ENCODE measurements around the gene KSR2. TPM values are rescaled to one million over a fixed set of nuclear protein-coding genes. Genes with fewer than 3 reads are reported as not detected.

Gene KSR2
- total and polyA plus RNA-seq, 2 of the 4 experiments (the other 2 are of a cell fraction) = not detected

DNA sequence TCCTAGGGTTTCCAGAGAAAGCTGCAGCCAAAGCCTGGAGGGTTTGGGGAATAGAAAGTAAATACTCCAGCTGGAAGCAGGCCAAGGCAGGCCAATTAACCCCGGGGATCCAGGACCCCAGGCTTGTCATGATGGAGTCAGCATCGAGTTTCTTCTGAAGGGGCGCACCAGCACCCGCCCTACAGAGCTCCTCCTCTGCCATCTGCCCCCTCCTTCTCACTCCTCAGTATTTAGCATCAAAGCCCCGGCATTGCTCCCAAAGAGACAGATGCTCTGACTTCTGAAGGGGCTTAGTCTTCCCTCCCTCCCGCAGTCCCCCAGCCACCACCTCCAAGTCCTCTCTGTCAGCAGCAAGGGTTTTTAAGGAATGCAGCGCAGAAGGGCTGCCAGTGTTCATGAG lies 322.3 kb downstream of the KSR2 start:
- Histone ChIP-seq H3K27ac (ENCODE audit: insufficient read depth, low read length) (no peak overlapping the region), H3K4me1 (ENCODE audit: control insufficient read depth, insufficient read depth, low read length) (no peaks in the 10 kb centered on the region), H3K14ac (replicated peaks; ENCODE audit: low read depth, low read length) (no peak overlapping the region), H2AK5ac (ENCODE audit: low read depth, low read length) (no peak overlapping the region), H4K5ac (ENCODE audit: low read depth, low read length) (no peak overlapping the region), H4K8ac (ENCODE audit: low read depth in 2 of 2, low read length in 2 of 2) (no peak overlapping the region), H2AFZ (replicated peaks; ENCODE audit: low read length, poor library complexity) (no peak overlapping the region), H4K20me1 (ENCODE audit: insufficient read depth, low read length) (no peaks in the 10 kb centered on the region), H4K91ac (ENCODE audit: insufficient read depth, low read depth, low read length) (no peak overlapping the region), H3K9me1 (ENCODE audit: insufficient read depth, low read length) (no peaks in the 10 kb centered on the region), H3K4me2 (ENCODE audit: low read depth, low read length) (no peak overlapping the region), H2BK20ac (ENCODE audit: low read depth, low read length) (no peak overlapping the region), H2BK5ac (ENCODE audit: low read depth, low read length, poor library complexity, severe bottlenecking) (no peak overlapping the region), H2BK120ac (ENCODE audit: low read depth, low read length) (no peak overlapping the region), H3K9me3 (ENCODE audit: control insufficient read depth, insufficient read depth, low read length) (peaks cover 8% of the 10 kb centered on the region), H2BK15ac (ENCODE audit: low read depth, low read length) (no peak overlapping the region), H3K23ac (ENCODE audit: low read depth, low read length) (no peak overlapping the region), H3K79me1 (ENCODE audit: low read depth in 1 of 2, low read length in 2 of 2) (no peaks in the 10 kb centered on the region), H3K9ac (ENCODE audit: low read depth, low read length) (no peak overlapping the region), H3K4ac (ENCODE audit: low read depth, low read length) (no peak overlapping the region), H3K18ac (ENCODE audit: low read depth, low read length) (no peak overlapping the region), H2AK9ac (replicated peaks; ENCODE audit: low read depth, low read length, poor library complexity) (no peak overlapping the region), H3K36me3 (ENCODE audit: control insufficient read depth, insufficient read depth, low read length) (no peaks in the 10 kb centered on the region), H3K56ac (ENCODE audit: extremely low read depth, insufficient read depth, low read length) (no peak overlapping the region), H3K4me3 (ENCODE audit: insufficient read depth, low read depth, low read length) (no peak overlapping the region), H3K27me3 (ENCODE audit: control insufficient read depth, insufficient read depth, low read length) (no peaks in the 10 kb centered on the region)
- ATAC-seq (ENCODE audit: low read depth) (no peak), DNase-seq (no peak)
- CTCF ChIA-PET = no interaction called here
- BruUV-seq (replicated peaks) = no TSS peak
- in situ Hi-C loops (cut with MboI; ENCODE audit: low sequenced_read_pairs) = no loop called here
- WGBS, 2 experiments (ENCODE audit: extremely low coverage in 2 of 2, insufficient read length in 1 of 2) = no CpG with 5 or more reads among the region's 7 CpGs
- TF ChIP-seq CHD1 (IDR thresholded peaks at IDR 0.05; ENCODE audit: low read depth, low read length) (no peak), NFE2L2 (IDR thresholded peaks at IDR 0.05; ENCODE audit: low read depth, low read length) (no peak), POLR2A (IDR thresholded peaks at IDR 0.05; ENCODE audit: low read depth, low read length) (no peak), MAFK (IDR thresholded peaks at IDR 0.05; ENCODE audit: low read depth, low read length) (no peak), MAZ (IDR thresholded peaks at IDR 0.05; ENCODE audit: borderline replicate concordance, low read depth, low read length) (no peak), MXI1 (IDR thresholded peaks at IDR 0.05; ENCODE audit: borderline replicate concordance, low read depth, low read length) (no peak), CEBPB (IDR thresholded peaks at IDR 0.05; ENCODE audit: low read depth, low read length) (no peak), FOS (IDR thresholded peaks at IDR 0.05; ENCODE audit: low read depth, low read length) (no peak), RAD21 (IDR thresholded peaks at IDR 0.05; ENCODE audit: low read length) (no peak), BHLHE40 (IDR thresholded peaks at IDR 0.05; ENCODE audit: low read depth, low read length) (no peak), RFX5 (IDR thresholded peaks at IDR 0.05; ENCODE audit: low read depth, low read length) (no peak)
- TF ChIP-seq, protein P1, sequence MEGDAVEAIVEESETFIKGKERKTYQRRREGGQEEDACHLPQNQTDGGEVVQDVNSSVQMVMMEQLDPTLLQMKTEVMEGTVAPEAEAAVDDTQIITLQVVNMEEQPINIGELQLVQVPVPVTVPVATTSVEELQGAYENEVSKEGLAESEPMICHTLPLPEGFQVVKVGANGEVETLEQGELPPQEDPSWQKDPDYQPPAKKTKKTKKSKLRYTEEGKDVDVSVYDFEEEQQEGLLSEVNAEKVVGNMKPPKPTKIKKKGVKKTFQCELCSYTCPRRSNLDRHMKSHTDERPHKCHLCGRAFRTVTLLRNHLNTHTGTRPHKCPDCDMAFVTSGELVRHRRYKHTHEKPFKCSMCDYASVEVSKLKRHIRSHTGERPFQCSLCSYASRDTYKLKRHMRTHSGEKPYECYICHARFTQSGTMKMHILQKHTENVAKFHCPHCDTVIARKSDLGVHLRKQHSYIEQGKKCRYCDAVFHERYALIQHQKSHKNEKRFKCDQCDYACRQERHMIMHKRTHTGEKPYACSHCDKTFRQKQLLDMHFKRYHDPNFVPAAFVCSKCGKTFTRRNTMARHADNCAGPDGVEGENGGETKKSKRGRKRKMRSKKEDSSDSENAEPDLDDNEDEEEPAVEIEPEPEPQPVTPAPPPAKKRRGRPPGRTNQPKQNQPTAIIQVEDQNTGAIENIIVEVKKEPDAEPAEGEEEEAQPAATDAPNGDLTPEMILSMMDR (conservative IDR thresholded peaks at IDR 0.05; ENCODE audit: low read depth, low read length) = no peak
- intact Hi-C loops (cut with micrococcal nuclease) = no loop called here
- dilution Hi-C loops (cut with HindIII; ENCODE audit: low sequenced_read_pairs, unreplicated experiment) = no loop called here
- POLR2A ChIA-PET (ENCODE audit: unreplicated experiment) = no interaction called here

Measured in IMR-90 (cell line).